Duodenal mucosa (tissue), 2 donors: ENCODE measurements around the gene FIBCD1.

Experiments used
- H3K27ac ChIP-seq: one replicate; pipeline ENCODE4 v1.7.0; 2013; ENCODE audit warnings: low read depth, low read length
- H3K27me3 ChIP-seq, 2 donors: one replicate each; pipeline ENCODE4 v1.7.0; 2013; ENCODE audit warnings: low read length in 2 of 2, control low read depth in 1 of 2; ENCODE audit not compliant: insufficient read depth in 2 of 2, control insufficient read depth in 1 of 2
- H3K36me3 ChIP-seq, 2 donors: one replicate each; pipeline ENCODE4 v1.7.0; 2013; ENCODE audit warnings: low read length in 2 of 2, control low read depth in 1 of 2; ENCODE audit not compliant: insufficient read depth in 2 of 2, control insufficient read depth in 1 of 2
- H3K4me1 ChIP-seq, 2 donors: one replicate each; pipeline ENCODE4 v1.7.0; 2013; ENCODE audit warnings: low read length in 2 of 2, control low read depth in 1 of 2; ENCODE audit not compliant: insufficient read depth in 2 of 2, control insufficient read depth in 1 of 2
- H3K4me3 ChIP-seq, 2 donors: one replicate each; pipeline ENCODE4 v1.7.0; 2013; ENCODE audit warnings: low read length in 2 of 2, low read depth in 1 of 2
- H3K9ac ChIP-seq, 2 donors: one replicate each; pipeline ENCODE4 v1.7.0; 2013; ENCODE audit warnings: low read length in 2 of 2, low read depth in 1 of 2
- H3K9me3 ChIP-seq, 2 donors: one replicate each; pipeline ENCODE4 v1.7.0; 2013; ENCODE audit warnings: low read length in 2 of 2, control low read depth in 1 of 2; ENCODE audit not compliant: control insufficient read depth in 1 of 2

The FIBCD1 gene

DNA sequence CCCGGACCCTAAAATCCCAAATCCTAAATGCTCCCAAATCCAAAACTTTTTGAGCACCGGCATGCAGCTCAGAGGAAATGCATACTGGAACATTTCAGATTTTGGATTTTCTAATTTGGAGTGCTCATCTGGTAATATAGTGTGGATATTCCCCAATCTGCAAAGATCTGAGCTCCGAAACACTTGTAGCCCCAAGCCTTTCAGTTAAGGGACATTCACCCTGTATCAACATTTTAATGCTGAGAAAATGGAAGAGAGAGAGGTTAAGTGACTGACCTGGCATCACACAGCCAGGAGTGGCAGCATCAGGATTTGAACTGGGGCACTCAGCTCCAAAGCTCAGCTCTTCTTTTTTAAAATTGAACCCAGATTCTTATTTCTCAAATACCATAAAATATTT lies 73.1 kb downstream of the FIBCD1 start:
- Histone ChIP-seq H3K27me3 (no peaks in the 10 kb centered on the region), H3K4me1 (peaks cover 10 to 14% of the 10 kb centered on the region in 2 donors), H3K27ac (no peak overlapping the region), H3K36me3 (peaks cover 15 to 38% of the 10 kb centered on the region in 2 donors), H3K9me3 (no peaks in the 10 kb centered on the region), H3K9ac (no peak overlapping the region), H3K4me3 (no peak overlapping the region)

DNA sequence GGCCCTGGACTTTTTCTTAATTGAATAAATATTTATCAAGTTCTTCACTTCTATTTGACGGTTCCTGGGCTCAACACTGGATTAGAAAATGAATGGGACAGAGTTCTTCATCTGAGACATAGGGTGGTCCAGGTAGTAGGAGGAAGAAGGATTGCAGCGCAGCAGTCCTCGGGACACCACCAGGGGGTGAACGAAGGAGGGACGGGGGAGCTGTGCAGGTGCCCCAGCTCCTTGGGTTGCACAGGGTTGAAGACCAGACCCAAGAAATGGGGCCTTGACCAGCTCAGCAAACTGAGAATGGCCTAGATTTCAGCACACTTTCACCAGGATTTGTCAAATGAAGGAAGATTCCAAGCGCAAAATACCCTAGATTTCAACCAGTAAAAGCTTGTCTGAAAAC lies 74.5 kb downstream of the FIBCD1 start:
- peaks cover 18 to 20% of the 10 kb centered on the region in 2 donors for H3K4me1 ChIP-seq
- H3K9me3 ChIP-seq: no peaks in the 10 kb centered on the region
- H3K9ac ChIP-seq: no peak overlapping the region
- H3K36me3 ChIP-seq: peaks cover 12 to 34% of the 10 kb centered on the region in 2 donors
- no peak overlapping the region for H3K4me3 ChIP-seq
- H3K27me3 ChIP-seq: no peaks in the 10 kb centered on the region
- H3K27ac ChIP-seq: no peak overlapping the region

DNA sequence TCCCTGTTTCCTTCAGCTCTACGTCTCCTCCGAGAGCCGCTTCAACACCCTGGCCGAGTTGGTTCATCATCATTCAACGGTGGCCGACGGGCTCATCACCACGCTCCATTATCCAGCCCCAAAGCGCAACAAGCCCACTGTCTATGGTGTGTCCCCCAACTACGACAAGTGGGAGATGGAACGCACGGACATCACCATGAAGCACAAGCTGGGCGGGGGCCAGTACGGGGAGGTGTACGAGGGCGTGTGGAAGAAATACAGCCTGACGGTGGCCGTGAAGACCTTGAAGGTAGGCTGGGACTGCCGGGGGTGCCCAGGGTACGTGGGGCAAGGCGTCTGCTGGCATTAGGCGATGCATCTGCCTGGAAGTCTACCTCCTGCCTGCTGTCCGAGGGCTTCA lies 76.3 kb downstream of the FIBCD1 start:
- Histone ChIP-seq H3K27ac (no peak overlapping the region), H3K9me3 (no peaks in the 10 kb centered on the region), H3K36me3 (peaks cover 12 to 40% of the 10 kb centered on the region in 2 donors), H3K4me1 (peaks cover 15 to 18% of the 10 kb centered on the region in 2 donors), H3K9ac (no peak overlapping the region), H3K27me3 (no peaks in the 10 kb centered on the region), H3K4me3 (no peak overlapping the region)

DNA sequence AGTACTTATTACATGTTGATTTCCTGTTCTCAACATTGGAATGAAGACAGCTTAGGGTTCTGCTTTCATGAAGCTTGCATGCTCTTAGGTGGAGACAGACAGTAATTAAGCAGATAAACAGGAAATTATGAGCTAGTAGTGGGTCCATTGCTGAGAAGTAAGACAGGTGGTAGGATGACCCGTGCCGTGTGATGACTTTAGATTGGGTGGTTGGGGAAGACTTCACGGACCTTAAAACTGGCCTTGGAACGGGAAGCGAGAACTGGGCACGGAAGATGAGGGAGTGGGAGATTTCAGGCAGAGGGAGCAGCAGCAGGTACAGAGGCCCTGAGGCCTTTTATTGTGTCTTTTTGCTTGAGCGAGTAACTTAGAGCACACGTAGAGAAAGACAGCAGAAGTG lies 76.8 kb downstream of the FIBCD1 start:
- Histone ChIP-seq H3K4me1 (peaks cover 15% of the 10 kb centered on the region in 2 donors), H3K27me3 (no peaks in the 10 kb centered on the region), H3K4me3 (no peak overlapping the region), H3K9me3 (no peaks in the 10 kb centered on the region), H3K36me3 (peaks cover 12 to 41% of the 10 kb centered on the region in 2 donors), H3K27ac (no peak overlapping the region), H3K9ac (no peak overlapping the region)

DNA sequence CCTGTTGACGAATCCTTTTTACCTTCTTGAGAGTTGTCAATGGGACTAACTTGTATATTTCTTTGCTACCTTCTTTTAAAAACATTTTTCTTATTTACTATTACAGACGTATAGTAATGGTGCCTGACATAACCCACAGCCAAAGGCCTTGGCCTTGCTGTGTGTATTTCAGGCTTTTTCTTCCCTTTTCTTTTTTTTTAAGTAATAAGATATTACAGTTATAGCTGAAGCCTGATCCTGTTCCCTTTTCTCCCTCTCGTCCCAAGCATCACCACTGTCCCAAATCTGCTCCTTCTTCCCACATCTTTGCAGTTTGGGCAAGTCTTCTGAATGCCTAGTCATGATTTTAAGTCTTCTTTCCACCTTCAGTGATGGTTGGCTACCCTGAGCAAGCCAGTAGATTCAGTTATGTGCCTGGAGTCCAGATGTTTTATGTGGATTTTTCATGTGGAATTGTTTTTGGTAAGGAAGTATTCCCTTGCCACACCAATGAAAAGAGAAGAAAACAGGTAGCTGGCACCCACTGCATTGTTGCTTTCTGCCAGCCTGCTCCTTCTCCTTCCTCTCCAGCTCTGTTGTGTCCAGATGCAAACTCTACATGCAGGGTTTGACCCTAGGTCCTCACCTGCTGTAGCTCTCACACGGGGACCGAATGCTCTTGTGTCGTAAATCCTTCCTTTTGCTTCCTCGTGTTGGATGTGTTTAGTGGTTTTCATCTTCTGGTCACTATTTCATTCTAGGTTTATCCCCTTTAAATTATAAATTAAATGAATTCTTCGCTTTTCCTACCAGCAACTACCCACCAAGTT lies 77.5 kb downstream of the FIBCD1 start:
- no peak overlapping the region for H3K27ac ChIP-seq
- peaks cover 15% of the 10 kb centered on the region in 2 donors for H3K4me1 ChIP-seq

DNA sequence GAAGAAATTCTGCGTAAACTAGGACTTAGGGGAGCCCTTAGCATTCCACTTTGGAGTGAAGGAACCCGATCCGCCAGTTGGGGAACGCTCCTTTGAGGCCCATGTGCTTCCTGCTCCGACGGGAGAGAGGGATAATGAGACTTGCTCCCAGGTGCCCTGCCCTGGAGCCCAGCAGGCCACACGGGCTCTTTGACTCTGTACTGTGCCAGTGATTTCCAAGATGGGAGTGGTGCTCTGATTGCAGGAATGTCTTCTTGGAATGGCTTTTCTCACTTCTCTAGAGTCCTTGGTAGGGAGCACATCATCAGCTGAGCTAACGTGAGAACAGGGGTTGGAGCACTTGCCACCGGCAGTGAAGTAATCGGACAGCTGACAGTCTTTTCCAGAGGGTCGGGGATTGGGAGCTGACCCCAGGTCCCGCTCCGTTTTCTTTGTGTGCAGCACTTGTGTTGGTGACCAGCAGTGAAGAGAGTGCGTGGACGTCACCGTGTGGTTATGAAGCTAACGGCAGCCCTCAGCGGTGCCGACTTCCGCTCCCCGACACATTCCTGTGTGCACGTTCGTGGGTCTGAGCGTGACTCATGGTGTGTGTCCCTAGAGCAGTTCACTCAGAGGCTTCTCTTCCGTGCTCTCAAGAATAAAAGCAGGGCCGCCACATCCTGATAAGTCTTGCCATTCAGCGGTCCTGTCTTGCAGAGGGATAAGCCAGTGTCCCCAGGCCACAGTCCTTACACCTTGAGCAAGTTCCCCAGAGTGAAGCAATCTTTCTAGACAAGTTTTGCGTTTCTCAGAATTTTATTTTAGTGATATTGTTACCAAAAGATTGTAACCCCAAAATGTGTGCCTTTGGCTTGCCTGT lies 78.4 kb downstream of the FIBCD1 start:
- H3K27me3 ChIP-seq: no peaks in the 10 kb centered on the region
- H3K9ac ChIP-seq: no peak overlapping the region
- H3K27ac ChIP-seq: peak overlapping the region; percentile 11
- peaks cover 15% of the 10 kb centered on the region in 2 donors for H3K4me1 ChIP-seq
- H3K9me3 ChIP-seq: no peaks in the 10 kb centered on the region
- no peak overlapping the region for H3K4me3 ChIP-seq
- H3K36me3 ChIP-seq: peaks cover 24 to 47% of the 10 kb centered on the region in 2 donors

More for the DNA sequence above, 77.5 kb downstream of the FIBCD1 start:
- no peak overlapping the region for H3K4me3 ChIP-seq
- no peaks in the 10 kb centered on the region for H3K27me3 ChIP-seq
- no peaks in the 10 kb centered on the region for H3K9me3 ChIP-seq
- no peak overlapping the region for H3K9ac ChIP-seq
- peaks cover 19 to 42% of the 10 kb centered on the region in 2 donors for H3K36me3 ChIP-seq

DNA sequence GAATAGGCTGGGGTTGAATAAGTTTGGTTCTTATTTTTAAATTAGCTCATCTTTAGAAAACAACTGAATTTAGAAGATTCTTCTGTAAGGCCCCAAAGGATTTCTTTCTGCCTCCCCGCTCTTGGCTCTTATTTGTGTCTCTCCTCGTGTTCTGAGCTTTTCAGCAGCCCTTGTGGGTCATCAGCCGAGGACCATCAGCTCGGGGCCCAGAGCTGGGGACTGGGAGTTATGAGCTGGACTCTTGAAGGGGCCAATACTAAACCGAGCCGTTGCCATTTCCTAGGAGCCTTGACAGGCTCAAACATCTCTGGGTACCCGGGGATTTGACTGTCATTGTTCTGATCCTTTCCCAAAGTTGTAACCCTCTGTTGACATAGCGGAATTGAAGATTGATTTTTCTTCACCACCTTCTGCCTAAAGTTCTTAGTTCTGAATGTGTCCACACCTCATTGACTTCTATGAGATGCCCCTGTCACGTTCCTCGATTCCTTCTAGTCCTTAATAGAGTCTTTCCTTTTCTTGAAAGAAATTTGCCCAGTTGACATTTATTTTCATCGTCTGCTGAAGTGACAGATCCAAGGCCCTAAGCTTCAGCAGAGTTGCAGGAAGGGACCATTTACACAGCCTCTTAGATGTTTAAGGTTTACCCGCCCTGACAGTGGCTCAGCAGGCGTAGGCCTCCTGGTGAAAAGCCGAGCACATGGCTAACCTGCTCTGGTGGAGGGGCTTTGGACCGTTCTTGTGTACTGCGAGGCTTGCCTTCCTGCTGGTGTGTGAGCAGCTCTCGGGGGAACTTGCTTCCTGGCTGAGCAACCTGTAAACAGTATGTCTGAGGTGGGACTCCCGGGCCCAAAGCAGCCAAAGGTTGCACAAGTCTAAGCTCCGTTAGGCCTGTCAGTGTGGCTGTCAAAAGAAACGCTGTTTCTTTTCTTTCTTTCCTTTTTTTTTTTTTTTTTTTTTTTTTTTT lies 80.0 kb downstream of the FIBCD1 start:
- Histone ChIP-seq H3K27me3 (no peaks in the 10 kb centered on the region), H3K9ac (no peak overlapping the region), H3K27ac (no peak overlapping the region), H3K4me3 (no peak overlapping the region), H3K9me3 (no peaks in the 10 kb centered on the region), H3K36me3 (peaks cover 30 to 53% of the 10 kb centered on the region in 2 donors), H3K4me1 (peaks cover 15% of the 10 kb centered on the region in 2 donors)

DNA sequence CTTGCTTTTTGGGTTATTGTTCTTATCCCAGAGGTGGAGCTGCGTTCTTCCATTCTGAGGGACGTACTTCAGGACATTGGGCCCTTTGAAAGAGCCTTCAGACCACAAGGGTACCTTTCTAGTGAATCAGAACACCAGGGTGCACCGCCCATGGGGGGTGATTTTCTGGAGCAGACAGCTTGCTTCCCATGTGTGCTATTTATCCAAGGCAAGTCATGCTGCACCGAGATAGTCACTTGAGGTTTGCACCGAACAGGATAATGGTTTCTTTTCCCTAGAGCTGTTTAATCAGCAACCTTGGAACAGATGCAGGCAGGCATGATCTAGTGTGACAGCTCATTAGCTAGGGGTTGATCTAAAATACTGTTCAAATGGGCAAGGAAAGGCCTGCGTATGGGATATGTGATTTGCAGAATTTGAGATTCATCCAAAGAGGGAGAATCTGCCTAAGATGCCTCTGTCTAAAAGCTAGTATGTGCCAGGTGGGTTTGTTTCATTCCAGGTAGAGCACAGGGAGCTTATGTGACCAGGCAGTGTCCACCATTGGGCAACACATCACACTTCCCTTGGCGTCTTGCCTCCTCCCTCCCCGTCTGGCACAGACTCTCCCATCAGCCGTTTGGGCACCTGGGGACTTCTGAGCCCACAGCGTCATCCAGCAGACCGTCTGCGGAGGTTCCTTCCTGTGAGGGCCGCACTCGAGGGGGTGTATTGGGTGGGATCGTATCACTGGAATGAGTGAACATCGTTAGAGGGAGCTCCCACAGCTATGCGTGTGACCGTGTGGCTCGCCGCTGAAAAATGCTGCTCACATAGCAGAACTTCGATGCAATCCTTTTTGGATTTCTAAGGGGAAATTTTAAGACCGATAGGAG lies 80.9 kb downstream of the FIBCD1 start:
- H3K36me3 ChIP-seq: peaks cover 32 to 53% of the 10 kb centered on the region in 2 donors
- no peak overlapping the region for H3K27ac ChIP-seq
- no peaks in the 10 kb centered on the region for H3K9me3 ChIP-seq
- H3K4me3 ChIP-seq: no peak overlapping the region
- no peaks in the 10 kb centered on the region for H3K27me3 ChIP-seq
- H3K9ac ChIP-seq: no peak overlapping the region
- peaks cover 13 to 15% of the 10 kb centered on the region in 2 donors for H3K4me1 ChIP-seq

DNA sequence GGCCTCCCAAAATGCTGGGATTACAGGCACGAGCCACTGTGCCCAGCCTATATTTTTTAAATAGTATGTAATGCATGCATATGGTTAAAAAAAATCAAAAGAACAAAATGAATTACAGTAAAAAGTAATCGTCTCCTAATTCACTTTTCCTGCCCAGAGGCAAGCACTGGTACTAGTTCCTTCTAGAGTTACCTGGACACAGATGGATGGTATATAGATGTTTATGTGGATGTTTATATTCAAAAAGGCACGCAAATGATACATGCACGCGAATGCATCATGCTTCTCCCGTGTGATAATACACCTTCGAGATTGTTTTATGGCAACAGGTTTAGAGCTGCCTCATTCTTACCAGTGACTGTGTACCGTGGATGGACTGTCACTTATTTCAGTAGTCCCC lies 82.6 kb downstream of the FIBCD1 start:
- Histone ChIP-seq H3K27ac (no peak overlapping the region), H3K4me1 (peaks cover 11 to 12% of the 10 kb centered on the region in 2 donors)

More for the DNA sequence above, 82.6 kb downstream of the FIBCD1 start:
- Histone ChIP-seq H3K4me3 (no peak overlapping the region), H3K9me3 (no peaks in the 10 kb centered on the region), H3K36me3 (peaks cover 27 to 44% of the 10 kb centered on the region in 2 donors), H3K27me3 (no peaks in the 10 kb centered on the region), H3K9ac (no peak overlapping the region)
